ENCODE results near the gene LNX1. TPM values are rescaled to one million over a fixed set of nuclear protein-coding genes. Genes with fewer than 3 reads are reported as not detected.

The LNX1 gene
- total RNA-seq, 1 donor from 2014 or later = not detected

DNA sequence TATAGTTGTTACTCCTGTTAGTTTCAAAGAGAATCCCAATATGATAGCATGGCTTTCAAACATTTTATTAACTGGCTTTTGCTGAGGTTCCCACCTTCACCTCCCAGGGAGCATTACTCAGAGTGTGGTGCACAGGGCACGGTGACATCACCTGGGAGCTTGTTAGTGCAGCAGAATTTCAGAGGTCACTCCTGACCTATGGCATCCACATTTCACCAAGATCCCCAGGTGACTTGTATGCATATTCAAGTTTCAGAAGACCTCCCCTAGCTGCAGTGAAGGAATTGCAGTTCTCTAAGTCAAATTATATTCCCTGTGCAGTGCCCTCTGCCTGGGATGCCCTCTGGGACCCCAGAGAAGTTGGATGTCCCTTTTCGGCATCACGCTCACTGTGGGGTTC lies 29.7 kb upstream of the LNX1 start:
- ChIA-PET POLR2A (no interaction called here), CTCF (no interaction called here)
- intact Hi-C loops (cut with micrococcal nuclease) = no loop called here
- Mint-ChIP-seq H3K27me3 (peaks cover 9% of the 10 kb centered on the region), H3K4me1 (no peaks in the 10 kb centered on the region), H3K4me3 (no peak overlapping the region), H3K36me3 (ENCODE audit: low read depth) (no peaks in the 10 kb centered on the region), H3K9me3 (peaks cover 10% of the 10 kb centered on the region), H3K27ac (no peak overlapping the region)
- TF ChIP-seq, protein P1, sequence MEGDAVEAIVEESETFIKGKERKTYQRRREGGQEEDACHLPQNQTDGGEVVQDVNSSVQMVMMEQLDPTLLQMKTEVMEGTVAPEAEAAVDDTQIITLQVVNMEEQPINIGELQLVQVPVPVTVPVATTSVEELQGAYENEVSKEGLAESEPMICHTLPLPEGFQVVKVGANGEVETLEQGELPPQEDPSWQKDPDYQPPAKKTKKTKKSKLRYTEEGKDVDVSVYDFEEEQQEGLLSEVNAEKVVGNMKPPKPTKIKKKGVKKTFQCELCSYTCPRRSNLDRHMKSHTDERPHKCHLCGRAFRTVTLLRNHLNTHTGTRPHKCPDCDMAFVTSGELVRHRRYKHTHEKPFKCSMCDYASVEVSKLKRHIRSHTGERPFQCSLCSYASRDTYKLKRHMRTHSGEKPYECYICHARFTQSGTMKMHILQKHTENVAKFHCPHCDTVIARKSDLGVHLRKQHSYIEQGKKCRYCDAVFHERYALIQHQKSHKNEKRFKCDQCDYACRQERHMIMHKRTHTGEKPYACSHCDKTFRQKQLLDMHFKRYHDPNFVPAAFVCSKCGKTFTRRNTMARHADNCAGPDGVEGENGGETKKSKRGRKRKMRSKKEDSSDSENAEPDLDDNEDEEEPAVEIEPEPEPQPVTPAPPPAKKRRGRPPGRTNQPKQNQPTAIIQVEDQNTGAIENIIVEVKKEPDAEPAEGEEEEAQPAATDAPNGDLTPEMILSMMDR (IDR thresholded peaks at IDR 0.05) = no peak
- ATAC-seq (ENCODE audit: low read depth) = no peak
- no peak for DNase-seq

DNA sequence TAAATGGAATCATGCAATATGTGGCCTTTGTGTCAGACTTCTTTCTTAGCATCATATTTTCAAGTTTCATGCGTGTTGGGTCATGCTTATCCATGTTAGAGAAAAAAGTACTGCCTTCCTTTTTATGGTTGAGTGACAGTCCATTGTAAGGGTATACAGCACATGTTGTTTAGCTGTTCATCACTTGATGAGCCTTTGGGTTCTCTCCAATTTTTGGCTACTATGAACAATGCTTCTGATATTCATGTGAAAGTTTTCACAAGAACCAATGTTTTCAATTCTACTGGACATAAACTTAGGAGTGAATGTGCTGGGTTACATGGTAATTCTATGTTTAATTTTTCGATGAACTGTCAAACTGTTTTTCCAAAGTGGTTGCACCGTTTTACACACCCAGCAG lies 28.1 kb upstream of the LNX1 start:
- Mint-ChIP-seq H3K36me3 (ENCODE audit: low read depth) (no peaks in the 10 kb centered on the region), H3K27me3 (peaks cover 9% of the 10 kb centered on the region), H3K4me3 (no peak overlapping the region), H3K4me1 (no peaks in the 10 kb centered on the region), H3K27ac (no peak overlapping the region), H3K9me3 (peaks cover 8% of the 10 kb centered on the region)
- TF ChIP-seq, protein P1 (IDR thresholded peaks at IDR 0.05) = no peak
- DNase-seq (no peak), ATAC-seq (ENCODE audit: low read depth) (no peak)
- intact Hi-C loops (cut with micrococcal nuclease) = no loop called here
- CTCF ChIA-PET = no interaction called here
- POLR2A ChIA-PET = no interaction called here

DNA sequence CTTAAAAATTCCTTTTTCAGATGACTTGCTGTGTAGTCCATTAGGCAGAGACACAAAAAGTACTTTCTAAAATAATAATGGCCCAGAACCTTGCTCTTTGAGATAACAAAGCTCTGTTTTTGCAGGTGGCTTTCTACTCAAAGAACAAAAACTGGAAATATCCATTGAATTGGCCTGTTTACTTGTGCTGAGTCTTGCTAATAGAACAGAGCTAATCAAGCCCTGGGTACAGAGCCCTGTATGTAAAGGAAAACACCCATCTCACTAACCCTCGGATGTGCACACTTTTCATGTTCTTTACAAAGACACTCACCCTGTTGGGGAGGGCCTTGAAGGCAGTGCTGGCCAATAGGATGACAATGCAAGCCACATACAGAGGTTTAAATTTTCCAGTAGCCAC lies 27.0 kb upstream of the LNX1 start:
- ATAC-seq (ENCODE audit: low read depth) (no peak), DNase-seq (no peak)
- H3K27ac Mint-ChIP-seq = no peak overlapping the region
- H3K4me3 Mint-ChIP-seq = no peak overlapping the region
- no peaks in the 10 kb centered on the region for H3K4me1 Mint-ChIP-seq
- TF ChIP-seq, protein P1 (IDR thresholded peaks at IDR 0.05) = no peak
- H3K36me3 Mint-ChIP-seq (ENCODE audit: low read depth) = no peaks in the 10 kb centered on the region
- peaks cover 10% of the 10 kb centered on the region for H3K9me3 Mint-ChIP-seq
- intact Hi-C loops (cut with micrococcal nuclease) = no loop called here
- peaks cover 16% of the 10 kb centered on the region for H3K27me3 Mint-ChIP-seq
- CTCF ChIA-PET = no interaction called here
- POLR2A ChIA-PET = no interaction called here

DNA sequence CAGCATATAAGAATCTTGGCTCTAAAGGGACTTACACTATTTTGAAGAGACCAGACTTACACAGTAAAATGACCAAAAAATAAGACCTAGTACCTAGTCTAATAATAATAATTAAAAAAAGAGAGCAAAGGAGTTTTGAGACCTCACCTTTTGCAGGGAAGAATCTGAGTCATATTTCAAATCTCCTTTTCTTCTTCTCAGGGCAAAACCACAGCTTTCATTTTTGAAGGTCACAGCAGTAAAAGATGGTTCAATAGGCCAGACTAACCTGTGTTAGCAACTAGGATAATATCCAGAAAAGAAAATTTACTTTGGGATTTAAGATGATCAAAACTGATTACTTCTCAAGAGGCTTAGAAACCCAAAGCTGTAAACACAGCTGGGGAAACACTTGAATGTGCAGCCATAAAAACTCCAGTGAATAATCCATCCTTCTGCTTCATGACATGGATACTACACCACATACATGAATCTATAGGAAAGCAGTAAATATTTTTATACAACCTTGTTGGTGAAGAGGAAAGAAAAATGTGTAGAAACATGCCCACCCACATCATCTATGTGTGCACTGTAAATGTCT lies 25.9 kb upstream of the LNX1 start:
- Mint-ChIP-seq H3K4me3 (no peak overlapping the region), H3K36me3 (ENCODE audit: low read depth) (no peaks in the 10 kb centered on the region), H3K27me3 (peaks cover 10% of the 10 kb centered on the region), H3K4me1 (no peaks in the 10 kb centered on the region), H3K27ac (no peak overlapping the region), H3K9me3 (peaks cover 13% of the 10 kb centered on the region)
- ATAC-seq (ENCODE audit: low read depth) (no peak), DNase-seq (no peak)
- TF ChIP-seq, protein P1 (IDR thresholded peaks at IDR 0.05) = no peak
- POLR2A ChIA-PET = no interaction called here
- intact Hi-C loops (cut with micrococcal nuclease) = no loop called here
- CTCF ChIA-PET = no interaction called here

DNA sequence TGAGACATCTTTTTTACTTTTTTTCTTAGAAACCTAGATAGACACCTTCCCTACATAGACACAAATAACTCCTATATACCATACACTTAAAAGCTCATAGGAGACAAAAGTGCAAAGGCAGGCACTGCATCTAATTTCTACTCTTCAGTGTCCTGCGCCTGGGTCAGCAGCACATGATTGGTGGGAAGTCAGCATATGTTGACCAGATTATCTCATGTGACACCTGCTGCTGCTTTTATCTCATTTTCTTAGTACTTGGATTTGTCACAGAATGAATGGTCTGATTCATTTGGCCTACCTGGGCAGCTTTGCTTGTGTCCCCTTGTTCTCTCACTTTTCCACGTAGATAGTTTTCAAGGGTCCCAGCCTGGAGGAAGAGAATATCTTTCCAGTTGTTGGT lies 24.9 kb upstream of the LNX1 start:
- H3K27me3 Mint-ChIP-seq = peaks cover 9% of the 10 kb centered on the region
- TF ChIP-seq, protein P1 (IDR thresholded peaks at IDR 0.05) = no peak
- no peaks in the 10 kb centered on the region for H3K36me3 Mint-ChIP-seq (ENCODE audit: low read depth)
- peaks cover 13% of the 10 kb centered on the region for H3K9me3 Mint-ChIP-seq
- H3K4me1 Mint-ChIP-seq = no peaks in the 10 kb centered on the region
- DNase-seq (no peak), ATAC-seq (ENCODE audit: low read depth) (no peak)
- ChIA-PET CTCF (no interaction called here), POLR2A (no interaction called here)
- H3K27ac Mint-ChIP-seq = no peak overlapping the region
- intact Hi-C loops (cut with micrococcal nuclease) = no loop called here
- H3K4me3 Mint-ChIP-seq = no peak overlapping the region
